AG04449 (cell line): ENCODE results near the gene LPAR1.
"Not testable (repeated sequence)": the region's sequence is repeated elsewhere in the genome, so short reads cannot be mapped to it uniquely, and the experiment has no call there.

Source experiments
- CTCF ChIA-PET: fragments of 350-600 bp; formaldehyde crosslinking; extraction: SDS; loops from one replicate; lab custom pipeline; 2021; ENCODE audit warnings: antibody characterized with exemption; lab: Yijun Ruan, JAX
- POLR2A ChIA-PET: fragments of 400-600, 350-600 bp; formaldehyde crosslinking; extraction: SDS; loops from one replicate; lab custom pipeline; 2020; ENCODE audit warnings: antibody characterized with exemption, inconsistent platforms; lab: Yijun Ruan, JAX
- DNase-seq: peaks from one replicate; pipeline ENCODE4 v3.0.0-alpha.2; 2010; ENCODE audit warnings: low read depth, low spot score
- H3K4me3 ChIP-seq: 2 replicates; pipeline ENCODE4 v1.5.1; 2011; ENCODE audit warnings: low read depth, mild to moderate bottlenecking, control low read depth, low read length
- TF ChIP-seq, protein P1 (sequence below): IDR thresholded peaks from one replicate; pipeline ENCODE4 v1.5.1; 2011; ENCODE audit warnings: mild to moderate bottlenecking, moderate library complexity, low read length, control low read depth, inconsistent platforms; ENCODE audit not compliant: insufficient read depth; ENCODE audit errors: missing control alignments

Gene LPAR1

DNA sequence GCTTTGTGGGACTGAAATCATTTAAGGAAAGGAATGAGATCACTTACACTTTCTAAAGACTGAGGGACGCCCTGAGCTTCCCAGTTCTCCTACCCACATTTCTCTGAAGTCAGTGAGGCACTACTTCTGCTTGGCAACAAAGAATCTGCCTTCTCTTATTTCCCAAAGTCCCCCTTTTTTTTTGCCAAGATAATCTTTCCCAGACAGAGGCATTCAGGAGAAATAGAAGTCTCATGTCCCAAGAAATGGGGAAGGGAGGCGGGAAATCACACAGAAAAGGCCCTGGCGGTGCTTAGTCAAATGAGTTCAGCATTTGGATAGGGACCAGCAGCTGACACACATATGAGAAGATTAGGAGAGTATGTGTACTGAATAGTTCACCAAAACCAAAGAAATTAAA lies 210.0 kb downstream of the LPAR1 start:
- CTCF ChIA-PET: interaction anchor here (1.3 kb wide), 1 partner anchor 189 kb away, joined by 4 read pairs; no protein-coding TSS in a partner anchor
- no peak for DNase-seq
- POLR2A ChIA-PET: no interaction called here
- no peak overlapping the region for H3K4me3 ChIP-seq
- TF ChIP-seq, protein P1, sequence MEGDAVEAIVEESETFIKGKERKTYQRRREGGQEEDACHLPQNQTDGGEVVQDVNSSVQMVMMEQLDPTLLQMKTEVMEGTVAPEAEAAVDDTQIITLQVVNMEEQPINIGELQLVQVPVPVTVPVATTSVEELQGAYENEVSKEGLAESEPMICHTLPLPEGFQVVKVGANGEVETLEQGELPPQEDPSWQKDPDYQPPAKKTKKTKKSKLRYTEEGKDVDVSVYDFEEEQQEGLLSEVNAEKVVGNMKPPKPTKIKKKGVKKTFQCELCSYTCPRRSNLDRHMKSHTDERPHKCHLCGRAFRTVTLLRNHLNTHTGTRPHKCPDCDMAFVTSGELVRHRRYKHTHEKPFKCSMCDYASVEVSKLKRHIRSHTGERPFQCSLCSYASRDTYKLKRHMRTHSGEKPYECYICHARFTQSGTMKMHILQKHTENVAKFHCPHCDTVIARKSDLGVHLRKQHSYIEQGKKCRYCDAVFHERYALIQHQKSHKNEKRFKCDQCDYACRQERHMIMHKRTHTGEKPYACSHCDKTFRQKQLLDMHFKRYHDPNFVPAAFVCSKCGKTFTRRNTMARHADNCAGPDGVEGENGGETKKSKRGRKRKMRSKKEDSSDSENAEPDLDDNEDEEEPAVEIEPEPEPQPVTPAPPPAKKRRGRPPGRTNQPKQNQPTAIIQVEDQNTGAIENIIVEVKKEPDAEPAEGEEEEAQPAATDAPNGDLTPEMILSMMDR: no peak

DNA sequence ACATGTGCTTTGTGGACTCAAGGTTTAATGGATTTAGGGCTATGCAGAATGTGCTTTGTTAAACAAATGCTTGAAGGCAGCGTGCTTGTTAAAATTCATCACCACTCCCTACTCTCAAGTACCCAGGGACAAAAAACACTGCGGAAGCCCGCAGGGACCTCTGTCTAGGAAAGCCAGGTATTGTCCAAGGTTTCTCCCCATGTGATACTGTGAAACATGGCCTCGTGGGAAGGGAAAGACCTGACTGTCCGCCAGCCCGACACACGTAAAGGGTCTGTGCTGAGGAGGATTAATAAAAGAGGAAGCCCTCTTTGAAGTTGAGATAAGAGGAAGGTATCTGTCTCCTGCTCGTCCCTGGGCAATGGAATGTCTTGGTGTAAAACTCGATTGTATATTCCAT lies 211.9 kb downstream of the LPAR1 start:
- CTCF ChIA-PET: not testable (repeated sequence)

DNA sequence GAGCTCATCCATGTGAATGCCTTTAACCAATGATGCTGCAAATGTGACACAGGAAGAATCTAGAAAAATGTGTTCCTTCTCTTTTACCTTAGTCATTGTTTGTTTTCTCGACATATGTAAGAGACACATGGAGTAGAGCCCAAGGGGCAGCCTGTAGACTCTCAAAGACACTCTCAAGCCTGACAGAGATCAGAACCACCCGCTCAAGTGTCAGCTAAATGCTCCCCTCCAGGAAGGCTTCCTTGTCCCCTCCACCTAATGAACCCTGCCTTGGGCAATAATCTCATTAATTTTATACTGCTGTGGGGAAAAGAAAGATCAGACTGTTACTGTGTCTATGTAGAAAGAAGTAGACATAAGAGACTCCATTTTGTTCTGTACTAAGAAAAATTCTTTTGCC lies 212.3 kb downstream of the LPAR1 start:
- TF ChIP-seq, protein P1: no peak
- H3K4me3 ChIP-seq: no peak overlapping the region
- DNase-seq: no peak
- ChIA-PET POLR2A (no interaction called here), CTCF (no interaction called here)

More for the DNA sequence above, 211.9 kb downstream of the LPAR1 start:
- DNase-seq, H3K4me3 ChIP-seq, POLR2A ChIA-PET: not testable (repeated sequence)

DNA sequence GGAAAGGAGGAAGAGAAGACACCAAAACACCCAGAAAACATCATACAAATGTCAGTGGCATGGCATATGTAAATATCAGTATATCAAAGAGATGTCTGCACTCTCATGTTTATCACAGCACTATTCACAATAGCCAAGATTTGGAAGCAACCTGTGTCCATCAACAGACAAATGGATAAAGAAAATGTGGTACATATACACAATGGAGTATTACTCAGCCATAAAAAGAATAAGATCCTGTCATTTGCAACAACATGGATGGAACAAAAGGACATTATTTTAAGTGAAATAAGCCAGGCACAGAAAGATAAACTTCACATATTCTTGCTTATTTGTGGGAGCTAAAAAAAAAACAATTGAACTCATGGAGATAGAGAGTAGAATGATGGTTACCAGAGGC lies 213.1 kb downstream of the LPAR1 start:
- CTCF ChIA-PET, POLR2A ChIA-PET, DNase-seq, H3K4me3 ChIP-seq: not testable (repeated sequence)
